ENCODE measurements around the gene RGS19. TPM values are rescaled to one million over a fixed set of nuclear protein-coding genes. Genes with fewer than 3 reads are reported as not detected.

The RGS19 gene
- total RNA-seq, 1 experiment from 2014 or later, result 31.4 TPM

DNA sequence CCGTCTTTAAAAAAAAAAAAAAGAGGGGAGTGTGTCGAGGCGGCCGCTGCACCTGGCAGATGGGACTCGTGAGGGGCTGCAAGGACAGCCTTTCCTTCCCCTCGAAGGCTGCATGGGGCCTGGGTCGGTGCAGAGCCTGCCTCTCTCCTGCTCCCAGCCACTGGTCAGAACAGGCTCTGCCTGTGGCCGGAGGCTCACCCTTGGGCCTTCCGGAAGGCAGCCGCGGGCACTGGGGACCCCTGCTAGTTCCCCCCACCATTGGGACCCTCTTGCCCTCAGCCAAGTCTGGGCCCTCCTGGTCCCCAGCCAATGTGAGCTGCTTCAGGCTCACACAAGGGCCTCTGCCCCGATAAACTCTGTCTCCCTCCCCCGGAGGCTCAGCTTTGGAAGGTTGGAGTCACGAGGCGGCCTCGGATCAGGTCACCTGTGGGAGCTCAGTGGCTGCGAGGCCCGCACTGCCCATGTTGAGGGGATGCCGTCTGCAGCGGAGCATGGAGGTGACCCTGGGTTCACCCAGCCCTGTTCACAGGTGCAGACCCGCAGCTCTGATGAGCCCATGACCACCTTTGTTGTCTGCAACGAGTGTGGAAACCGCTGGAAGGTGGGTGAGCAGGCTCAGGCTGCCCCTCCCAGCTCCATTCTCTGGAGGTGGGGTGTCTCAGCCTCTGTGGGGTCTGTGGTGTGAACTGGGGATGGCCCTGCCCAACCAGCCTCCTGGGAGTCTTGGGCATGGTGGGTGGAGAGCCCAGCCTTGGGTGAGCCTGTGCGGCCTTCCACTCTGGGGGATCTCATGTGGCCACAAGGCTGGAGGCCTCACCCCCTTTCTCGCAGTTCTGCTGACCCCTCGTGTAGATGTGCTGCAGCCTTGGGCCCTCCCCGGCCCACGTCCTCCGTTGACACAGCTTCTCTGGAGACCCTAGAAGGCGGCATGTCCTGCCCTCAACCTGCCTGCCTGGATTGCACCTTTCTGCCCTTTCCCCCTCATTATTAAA is 7.7 kb downstream of the RGS19 start:
- in situ Hi-C loops (cut with HindIII; ENCODE audit: low pct_unique_long_range_greater_than_20kb, low sequenced_read_pairs), result no loop called here
- DNase-seq (ENCODE audit: low read depth, low spot score), result no peak

- in situ Hi-C loops (cut with HindIII; ENCODE audit: low pct_unique_long_range_greater_than_20kb, low sequenced_read_pairs), result no loop called here
- no peak for DNase-seq (ENCODE audit: low read depth, low spot score)
Measured at GRCh38 chr20:64070244-64070993, 8.9 kb downstream of the RGS19 start.

- DNase-seq (ENCODE audit: low read depth, low spot score), result peak; percentile 62
- in situ Hi-C loops (cut with HindIII; ENCODE audit: low pct_unique_long_range_greater_than_20kb, low sequenced_read_pairs), result no loop called here
Measured at GRCh38 chr20:64069614-64070243, 9.6 kb downstream of the RGS19 start.

DNA sequence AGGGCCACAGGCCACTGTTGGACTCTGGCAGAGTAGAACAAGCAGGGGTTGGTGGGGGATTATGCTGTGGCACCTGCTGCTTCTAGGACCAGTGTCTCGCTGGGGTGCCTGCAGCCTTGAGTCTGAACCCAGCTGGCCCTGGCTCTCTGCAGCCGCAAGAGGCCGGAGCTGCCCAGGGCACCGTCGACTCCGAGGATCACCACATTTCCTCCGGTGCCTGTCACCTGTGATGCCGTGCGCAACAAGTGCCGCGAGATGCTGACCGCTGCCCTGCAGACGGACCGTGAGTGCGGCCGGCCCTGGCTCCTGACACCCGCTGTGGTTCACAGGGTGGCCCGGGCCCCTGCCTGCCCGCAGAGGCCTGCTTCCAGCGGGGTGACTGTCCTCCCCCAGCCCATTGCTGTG is 10.1 kb downstream of the RGS19 start:
- no peak for DNase-seq (ENCODE audit: low read depth, low spot score)
- in situ Hi-C loops (cut with HindIII; ENCODE audit: low pct_unique_long_range_greater_than_20kb, low sequenced_read_pairs), result no loop called here

- in situ Hi-C loops (cut with HindIII; ENCODE audit: low pct_unique_long_range_greater_than_20kb, low sequenced_read_pairs), result no loop called here
- no peak for DNase-seq (ENCODE audit: low read depth, low spot score)
Measured at GRCh38 chr20:64068386-64069208, 10.7 kb downstream of the RGS19 start.

DNA sequence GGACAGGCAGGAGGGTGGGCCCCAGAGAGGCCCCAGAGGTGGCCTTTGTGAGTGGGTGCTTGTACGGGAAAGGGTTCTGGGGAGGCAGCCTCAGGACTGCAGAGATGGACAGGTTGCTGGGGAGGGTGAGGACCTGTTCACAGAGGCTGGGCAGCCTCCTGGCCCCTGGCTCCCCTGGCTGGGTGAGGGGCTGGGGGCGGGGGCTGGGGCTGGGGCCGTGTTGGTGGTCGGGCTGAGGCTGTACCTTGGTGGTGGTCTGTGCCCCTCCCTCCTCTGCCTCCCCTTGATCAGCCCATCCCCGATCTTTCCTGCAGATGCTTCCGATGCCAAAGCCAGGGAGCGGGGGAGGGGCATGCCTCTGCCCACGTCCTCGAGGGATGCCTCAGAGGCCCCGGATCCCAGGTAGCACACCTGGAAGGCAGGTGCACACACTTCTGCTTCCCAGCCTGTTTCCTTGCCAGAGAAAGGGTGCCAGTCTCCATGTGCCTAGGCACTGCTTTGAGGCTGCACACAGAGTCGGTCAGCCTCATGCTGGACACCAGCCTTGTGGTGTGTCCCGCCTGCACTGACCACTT is 11.5 kb downstream of the RGS19 start:
- in situ Hi-C loops (cut with HindIII; ENCODE audit: low pct_unique_long_range_greater_than_20kb, low sequenced_read_pairs), result no loop called here
- no peak for DNase-seq (ENCODE audit: low read depth, low spot score)

DNA sequence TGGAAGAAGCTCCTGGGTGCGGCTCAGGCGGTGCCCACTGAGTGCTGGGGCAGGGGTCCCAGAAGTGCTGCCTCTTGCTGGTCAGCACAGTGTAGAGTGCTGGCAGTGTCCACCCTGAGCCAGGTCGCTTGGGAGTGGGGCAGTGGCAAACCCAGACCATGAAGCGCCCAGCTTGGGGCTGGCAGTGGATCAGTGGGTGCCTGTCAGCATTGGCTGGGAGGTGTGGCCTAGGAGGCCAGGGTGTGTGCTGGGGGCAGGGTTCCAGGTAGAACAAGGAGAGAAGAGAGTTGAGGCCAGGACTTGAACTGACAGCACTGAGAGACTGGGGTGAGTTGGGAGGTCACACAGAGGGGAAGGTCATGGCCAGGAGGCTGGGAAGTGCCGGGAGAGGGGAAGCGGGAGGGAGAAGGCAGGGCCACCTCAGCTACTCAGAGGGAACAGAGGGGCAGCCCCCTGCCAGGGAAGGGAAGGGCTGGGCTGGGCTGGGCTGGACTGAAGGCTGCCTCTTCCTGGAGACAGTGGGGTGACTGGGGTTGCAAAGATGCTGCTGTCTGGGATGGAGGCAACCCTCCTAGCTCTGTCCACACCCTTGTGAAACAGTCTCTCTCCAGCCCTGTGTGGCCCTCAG is 12.2 kb downstream of the RGS19 start:
- in situ Hi-C loops (cut with HindIII; ENCODE audit: low pct_unique_long_range_greater_than_20kb, low sequenced_read_pairs), result no loop called here

DNA sequence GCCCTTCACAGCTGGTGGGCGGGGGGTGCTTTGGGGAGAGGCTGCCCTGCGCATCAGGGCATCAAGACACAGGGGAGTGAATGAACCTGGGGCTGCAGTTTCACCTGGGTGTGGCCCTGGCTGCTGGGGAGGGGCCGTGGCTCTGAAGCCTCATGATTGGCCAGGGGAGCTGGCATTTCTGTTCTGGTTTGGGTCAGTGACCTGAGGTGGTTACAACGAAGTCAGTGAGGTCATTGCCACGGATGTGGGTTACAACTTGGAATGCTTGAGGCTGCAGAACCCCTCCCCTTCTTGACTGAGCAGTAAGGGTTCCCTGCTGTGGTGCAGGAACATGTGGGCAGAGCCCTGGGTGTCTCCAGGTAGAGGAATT is 13.4 kb downstream of the RGS19 start:
- in situ Hi-C loops (cut with HindIII; ENCODE audit: low pct_unique_long_range_greater_than_20kb, low sequenced_read_pairs), result no loop called here
- DNase-seq (ENCODE audit: low read depth, low spot score), result peak; percentile 63

More for the DNA sequence above, 12.2 kb downstream of the RGS19 start:
- DNase-seq (ENCODE audit: low read depth, low spot score), result no peak

DNA sequence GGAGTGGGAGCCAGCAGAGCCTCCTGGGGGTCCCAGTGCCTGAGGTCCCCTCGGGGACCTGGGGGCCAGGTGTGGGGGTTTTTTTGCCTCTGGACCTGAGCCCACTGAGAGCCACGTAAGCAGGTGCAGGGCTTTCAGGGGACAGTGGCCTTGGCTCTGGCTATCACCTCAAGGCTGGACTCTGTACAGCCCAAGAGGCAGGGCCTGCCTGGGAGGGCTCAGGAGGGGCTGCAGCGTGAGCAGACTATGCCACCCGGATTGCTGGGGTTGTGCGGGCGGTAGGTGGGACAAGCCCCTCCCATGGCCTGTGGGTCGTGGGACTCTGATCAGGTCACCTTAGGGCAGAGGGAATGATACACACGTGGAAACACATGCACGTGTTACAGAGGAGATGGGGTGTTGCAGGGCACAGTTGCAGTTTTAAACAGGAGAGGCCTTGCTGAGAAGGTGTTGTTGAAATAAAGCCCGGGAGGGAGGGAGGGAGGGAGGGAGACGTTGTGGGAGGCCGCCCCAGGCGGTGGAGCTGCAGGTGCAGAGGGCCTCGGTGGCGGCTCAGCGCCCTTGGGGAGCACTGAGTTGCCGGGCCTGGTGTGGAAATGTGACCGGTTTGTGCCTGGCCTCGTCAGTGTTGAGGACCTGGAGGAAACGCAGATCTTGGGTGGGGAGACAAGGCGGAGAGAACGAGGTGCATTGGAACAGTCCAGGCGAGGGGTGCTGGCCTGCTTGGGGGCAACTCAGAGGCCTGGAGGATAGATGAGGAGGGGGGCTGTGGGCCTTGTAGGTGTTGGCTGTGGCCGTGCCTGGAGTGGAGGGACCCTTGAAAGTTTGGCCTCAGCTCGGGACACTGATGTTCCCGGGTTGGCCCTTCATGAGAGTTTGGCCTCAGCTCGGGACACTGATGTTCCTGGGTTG is 14.0 kb downstream of the RGS19 start:
- in situ Hi-C loops (cut with HindIII; ENCODE audit: low pct_unique_long_range_greater_than_20kb, low sequenced_read_pairs), result no loop called here
- no peak for DNase-seq (ENCODE audit: low read depth, low spot score)

DNA sequence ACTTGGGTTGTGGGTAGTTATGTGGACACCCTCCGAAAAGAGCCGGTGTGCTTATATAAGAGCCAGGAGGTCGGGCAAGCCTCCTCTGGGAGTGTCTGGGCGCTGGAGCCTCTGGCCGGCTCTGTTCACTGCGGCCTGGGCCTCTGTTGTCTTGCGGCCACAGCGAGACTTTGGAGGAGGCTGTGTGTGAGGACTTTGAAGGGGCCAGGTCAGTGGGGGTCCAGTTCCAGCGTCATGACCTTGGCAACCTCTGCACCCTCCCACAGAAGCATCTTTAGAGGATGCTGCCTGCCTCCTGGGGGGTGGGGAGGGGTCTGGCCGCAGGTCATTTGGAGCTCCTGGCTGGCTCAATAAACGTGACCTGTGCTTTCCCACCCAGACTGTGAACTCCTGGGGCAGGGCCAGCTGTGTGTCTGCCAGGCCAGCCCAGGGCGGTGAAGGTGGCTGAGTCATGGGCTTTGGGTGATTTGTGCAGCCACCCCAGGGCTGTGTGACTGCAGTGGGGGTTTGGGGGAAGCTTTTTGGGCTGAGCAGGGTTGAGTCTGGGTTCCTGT is 15.1 kb downstream of the RGS19 start:
- no peak for DNase-seq (ENCODE audit: low read depth, low spot score)
- in situ Hi-C loops (cut with HindIII; ENCODE audit: low pct_unique_long_range_greater_than_20kb, low sequenced_read_pairs), result no loop called here

- in situ Hi-C loops (cut with HindIII; ENCODE audit: low pct_unique_long_range_greater_than_20kb, low sequenced_read_pairs), result no loop called here
- DNase-seq (ENCODE audit: low read depth, low spot score), result no peak
Measured at GRCh38 chr20:64063389-64064144, 15.8 kb downstream of the RGS19 start.

DNA sequence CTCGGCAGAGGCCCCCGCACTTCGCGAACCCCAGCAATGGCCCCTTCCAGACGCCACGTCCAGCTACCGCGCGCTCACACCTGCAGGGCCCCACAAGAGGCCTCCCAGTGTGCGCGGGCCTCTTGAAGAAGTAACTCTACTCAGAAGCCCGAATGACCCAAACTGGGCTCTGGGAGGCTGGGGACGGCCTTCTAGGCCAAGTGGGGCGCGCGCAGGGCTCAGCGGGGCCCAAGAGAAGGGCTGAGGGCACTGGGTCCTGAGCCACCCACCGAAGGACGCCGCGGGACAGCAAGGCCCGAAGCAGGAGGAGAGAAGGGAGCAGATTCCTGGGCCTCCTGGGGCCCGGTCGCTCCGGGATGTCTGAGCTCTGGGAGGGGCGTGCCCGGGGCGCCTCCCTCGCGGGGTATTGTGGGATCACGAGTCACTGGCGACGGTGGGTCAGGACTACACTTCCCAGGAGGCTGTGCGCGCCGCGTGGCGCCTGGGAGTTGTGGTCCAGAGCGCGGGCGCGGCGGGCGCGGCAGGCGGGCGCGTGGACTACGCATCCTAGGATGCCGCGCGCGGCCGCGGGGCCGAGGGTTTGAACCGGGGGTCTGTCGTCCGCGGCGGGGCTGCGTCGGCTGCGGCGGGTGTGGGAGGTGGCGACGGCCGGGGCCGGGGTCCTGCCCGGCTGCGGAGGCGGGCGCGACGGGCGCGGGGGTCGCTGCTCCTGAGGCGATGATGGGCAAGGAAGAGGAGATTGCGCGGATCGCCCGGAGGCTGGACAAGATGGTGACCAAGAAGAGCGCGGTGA is 16.5 kb downstream of the RGS19 start, which contains the start of gene TCEA2:
TSS of gene TCEA2 (plus strand) at position 603 of the 793 bp plus-strand sequence. CDS start at position 718, 115 bp downstream.
- peak; percentile 96 for DNase-seq (ENCODE audit: low read depth, low spot score)
- in situ Hi-C loops (cut with HindIII; ENCODE audit: low pct_unique_long_range_greater_than_20kb, low sequenced_read_pairs), result no loop called here

GRCh38 chr20:64062276-64062595 is 17.1 kb downstream of the RGS19 start:
- no peak for DNase-seq (ENCODE audit: low read depth, low spot score)
- in situ Hi-C loops (cut with HindIII; ENCODE audit: low pct_unique_long_range_greater_than_20kb, low sequenced_read_pairs), result no loop called here

- no peak for DNase-seq (ENCODE audit: low read depth, low spot score)
- in situ Hi-C loops (cut with HindIII; ENCODE audit: low pct_unique_long_range_greater_than_20kb, low sequenced_read_pairs), result no loop called here
Measured at GRCh38 chr20:64058536-64058935, 20.8 kb downstream of the RGS19 start.

All from SK-MEL-5 (cell line).